Stimulated activated CD8-positive, alpha-beta memory T cell treated with anti-CD3 and anti-CD28 coated beads, Interleukin-7, amount 100 ng/mL, for 48 hours (primary cell): ENCODE results near the gene SLC28A1.
"Not testable (repeated sequence)": the region's sequence is repeated elsewhere in the genome, so short reads cannot be mapped to it uniquely, and the experiment has no call there.

Experiments
- DNase-seq, 2 donors: peaks; one replicate each; pipeline ENCODE4 v3.0.0-alpha.2; 2020; ENCODE audit warnings: low read depth in 1 of 2; ENCODE audit errors: extremely low read depth in 1 of 2

Gene SLC28A1

DNA sequence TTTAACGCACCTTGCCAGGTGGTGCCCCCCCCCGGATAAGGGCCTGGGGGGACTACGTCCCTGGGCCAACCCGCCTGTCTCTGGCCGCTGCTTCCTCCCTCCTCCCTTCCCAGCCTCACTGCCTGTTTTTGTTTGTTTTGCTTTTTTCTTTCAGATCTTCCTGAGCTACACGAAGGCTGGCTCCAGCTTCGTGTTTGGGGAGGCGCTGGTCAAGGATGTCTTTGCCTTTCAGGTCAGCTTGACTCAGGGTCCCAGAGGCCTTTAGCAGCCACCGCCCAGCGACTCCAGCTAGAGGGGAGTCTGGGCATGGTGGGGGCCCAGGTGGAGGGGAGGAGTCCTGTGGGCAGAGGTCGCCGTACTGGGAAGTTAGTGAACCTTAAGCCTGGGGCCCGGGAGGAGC lies 24.1 kb downstream of the SLC28A1 start:
- DNase-seq, result no peak

DNA sequence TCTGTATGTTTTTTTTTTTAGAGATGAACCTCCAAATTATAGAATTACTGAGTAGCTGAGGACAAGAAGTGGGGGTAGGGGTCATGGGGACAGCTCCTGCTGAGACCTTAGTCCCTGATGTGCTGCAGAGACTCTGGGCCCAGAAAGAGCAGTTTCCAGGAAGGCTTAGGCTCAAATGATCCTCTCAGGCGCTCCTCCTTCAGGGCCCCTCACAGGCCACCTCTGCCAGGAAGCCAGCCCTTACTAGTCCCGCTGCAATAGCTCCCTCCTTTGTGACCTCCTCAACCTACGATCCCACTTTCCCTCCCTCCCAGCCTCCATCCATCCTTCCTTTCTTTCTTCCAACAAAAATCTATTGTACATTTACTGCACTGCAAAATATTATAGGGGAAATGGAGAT lies 24.6 kb downstream of the SLC28A1 start:
- DNase-seq, result no peak

DNA sequence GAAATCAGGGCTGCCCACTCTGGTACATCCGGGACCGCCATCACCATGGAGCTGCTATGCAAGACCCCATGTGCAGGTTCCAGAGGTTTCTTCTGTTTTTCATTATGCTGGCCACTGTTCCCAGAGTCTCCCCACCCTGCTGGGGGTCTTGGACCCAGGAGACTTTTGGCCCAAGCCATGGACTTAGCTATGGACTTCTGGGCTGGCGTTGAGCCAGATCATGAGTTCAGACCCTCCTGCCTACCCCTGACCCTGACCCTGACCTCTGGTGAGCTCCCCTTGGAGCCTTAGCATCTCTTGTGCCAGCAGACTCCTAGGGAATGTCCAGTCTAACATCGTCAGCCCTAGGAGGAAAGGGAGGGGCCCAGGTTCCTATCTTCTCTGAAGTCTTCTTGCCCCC lies 25.3 kb downstream of the SLC28A1 start:
- no peak for DNase-seq

DNA sequence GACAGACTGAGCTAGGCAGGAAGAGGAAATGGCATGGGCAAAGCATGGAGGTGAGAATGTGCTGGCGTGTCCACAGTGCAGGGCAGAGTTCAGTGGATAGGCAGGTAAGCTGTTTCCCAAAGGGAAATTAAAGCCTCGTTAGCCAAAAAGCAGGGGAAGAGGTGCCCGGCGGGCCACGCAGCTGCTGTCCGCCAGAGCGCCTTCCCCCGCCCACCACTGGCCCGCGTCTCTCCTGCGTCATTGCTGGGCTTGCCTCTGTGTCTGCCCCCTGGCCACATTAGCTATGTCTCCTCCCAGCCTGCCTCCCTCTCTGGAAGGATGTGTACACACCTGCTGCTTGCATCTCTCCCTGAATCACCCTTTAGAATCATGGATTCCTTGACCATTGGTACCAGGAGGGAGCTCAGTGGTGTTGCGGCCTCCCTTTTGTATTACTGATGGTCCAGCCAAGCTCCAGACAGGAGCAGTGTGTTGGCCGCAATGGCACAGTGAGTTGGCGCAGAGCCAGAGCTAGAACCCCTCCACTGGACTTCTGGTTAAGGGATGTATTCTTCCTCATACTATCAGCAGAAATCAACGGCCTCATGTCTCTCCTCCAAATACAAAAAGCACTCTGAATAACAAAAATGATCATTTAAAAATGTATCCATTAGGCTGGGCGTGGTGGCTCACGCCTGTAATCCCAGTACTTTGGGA lies 26.6 kb downstream of the SLC28A1 start:
- no peak for DNase-seq

DNA sequence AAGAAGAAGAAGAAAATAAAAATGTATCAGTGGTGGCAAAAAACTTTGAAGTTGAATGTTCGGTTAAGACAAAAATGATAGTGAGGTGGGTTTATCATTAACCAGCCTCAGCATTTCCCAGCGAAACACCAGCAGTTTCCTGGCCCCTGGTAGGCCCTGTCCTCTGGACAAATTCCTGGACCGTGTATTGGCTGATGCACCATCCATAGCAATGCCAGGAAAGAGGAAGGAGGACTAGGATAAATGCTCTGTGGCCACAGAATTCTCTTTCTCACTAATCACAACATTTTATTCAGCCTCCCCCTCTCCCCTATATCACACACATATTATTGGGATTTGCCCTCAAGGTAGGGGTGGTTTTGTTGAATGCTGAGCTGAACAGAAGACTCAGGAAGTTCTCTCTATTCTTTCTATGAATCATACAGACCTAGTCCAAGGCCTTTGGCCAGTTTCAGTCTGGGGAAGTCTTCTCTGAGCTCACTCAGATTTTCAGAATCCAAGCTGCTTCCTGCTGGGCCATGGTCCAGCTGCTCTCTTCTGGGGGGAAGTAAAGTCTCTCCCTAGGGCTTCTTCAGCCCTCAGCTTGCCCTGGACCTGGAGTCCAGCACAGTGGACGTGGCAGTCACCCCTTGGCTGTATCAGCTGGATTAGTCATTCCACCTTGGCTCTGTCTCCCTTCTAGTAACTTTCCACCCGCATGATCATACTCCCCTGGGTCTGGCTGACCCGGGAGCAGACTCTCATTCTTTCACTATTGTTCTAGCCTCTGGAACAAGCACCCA lies 27.6 kb downstream of the SLC28A1 start:
- DNase-seq, result no peak

DNA sequence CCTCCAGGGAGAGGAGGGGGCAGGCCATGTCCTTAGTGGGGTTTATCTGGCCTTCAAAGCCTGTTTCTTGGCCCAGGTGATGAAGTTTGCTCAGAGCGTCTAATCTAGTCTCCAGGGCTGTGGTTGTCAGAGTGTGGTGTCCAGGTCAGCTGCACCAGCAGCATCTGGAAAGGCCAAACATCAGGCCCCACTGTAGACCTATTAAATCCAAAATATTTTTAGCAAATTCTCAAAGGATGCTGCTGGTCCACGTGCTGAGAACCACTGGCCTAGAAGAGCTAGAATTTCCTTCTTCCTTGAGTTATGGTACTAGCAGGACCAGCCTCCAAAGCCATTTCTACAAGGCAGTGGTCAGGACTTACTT lies 28.9 kb downstream of the SLC28A1 start:
- no peak for DNase-seq

DNA sequence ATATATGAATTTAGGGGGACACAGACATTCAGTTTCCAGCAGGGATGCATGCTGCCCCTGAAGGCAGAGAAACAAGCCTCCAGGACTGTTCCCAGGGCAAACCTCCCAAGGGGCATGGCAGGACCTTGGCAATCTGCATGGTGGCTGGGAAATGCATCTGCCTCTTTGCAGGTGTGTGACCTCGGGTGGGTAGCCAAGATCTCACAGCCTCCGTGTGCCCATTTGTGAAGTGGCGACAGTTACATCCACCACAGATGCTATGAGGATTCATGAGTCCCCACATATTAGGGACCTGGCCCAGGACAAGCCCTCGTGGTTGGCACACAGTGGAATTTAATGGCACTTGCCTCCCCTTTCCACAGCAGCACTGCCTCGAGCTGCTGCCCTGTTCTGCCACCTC lies 29.9 kb downstream of the SLC28A1 start:
- no peak for DNase-seq

DNA sequence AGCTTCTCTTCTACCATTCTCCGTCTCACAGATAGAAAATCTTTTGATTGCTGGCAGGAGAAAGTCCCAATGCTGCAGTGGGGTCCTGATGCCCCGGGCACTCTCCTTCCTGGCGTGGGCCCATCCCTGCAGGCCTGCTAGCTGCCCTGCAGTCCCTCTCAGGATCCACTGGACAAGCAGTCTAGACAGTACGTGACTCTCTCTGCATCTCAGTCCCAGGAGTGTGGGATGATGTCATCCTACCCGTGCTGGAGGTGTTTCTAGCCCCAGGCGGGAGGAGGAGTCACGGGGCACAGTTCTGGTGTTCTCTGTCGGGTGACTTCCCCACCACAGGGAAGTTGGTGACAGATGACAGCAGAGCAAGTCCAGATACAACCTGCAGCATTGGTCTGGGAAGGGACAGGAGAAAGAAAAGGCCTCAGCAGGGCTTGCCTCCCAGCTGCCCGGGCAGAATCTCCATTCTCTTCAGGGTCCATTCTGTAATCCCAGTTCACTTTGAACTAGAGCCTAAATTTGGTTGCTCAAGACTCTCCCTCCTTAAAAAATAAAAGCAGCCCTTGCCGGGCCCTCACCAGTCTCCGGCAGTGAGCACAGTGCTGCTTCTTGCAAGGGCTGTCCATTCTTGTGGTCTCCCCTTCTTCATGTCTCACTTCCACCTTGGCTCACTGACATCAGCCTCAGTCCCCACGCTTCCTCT lies 30.6 kb downstream of the SLC28A1 start:
- peak; percentile 34 to 70 for DNase-seq

DNA sequence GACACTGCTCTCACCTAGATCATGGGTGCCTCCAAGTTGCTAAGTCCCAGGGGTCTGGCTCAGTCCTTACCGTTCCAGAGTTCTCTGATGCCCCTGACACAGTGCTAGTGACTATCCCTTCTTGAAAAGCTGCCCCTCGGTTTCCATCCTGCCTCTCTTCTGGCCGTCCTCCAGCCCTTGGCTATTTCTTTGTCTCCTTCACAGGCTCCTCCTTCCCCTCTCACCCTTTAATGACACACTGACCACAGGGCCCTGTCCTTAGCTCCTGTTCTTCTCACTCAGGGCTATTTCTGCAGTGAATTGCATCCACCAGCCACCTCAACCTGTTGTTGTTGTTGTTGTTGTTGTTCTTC lies 31.1 kb downstream of the SLC28A1 start:
- no peak for DNase-seq

DNA sequence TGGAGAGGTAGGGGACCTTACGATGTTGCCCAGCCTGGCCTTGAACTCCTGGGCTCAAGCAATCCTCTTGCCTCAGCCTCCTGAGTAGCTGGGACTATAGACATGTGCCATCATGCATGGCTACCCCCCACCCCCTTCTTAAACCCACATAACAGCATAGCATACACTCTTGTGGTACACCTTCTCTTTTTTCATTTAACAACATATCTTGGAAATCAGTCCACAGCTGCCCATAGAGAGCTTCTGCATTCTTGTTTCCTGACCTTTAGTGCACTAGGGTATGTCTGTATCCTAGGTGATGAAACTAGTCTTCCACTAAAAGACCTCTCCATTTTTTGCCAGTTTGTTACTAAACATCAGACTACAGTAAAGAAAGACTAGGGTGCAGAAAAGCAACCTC lies 33.0 kb downstream of the SLC28A1 start:
- DNase-seq, result no peak

DNA sequence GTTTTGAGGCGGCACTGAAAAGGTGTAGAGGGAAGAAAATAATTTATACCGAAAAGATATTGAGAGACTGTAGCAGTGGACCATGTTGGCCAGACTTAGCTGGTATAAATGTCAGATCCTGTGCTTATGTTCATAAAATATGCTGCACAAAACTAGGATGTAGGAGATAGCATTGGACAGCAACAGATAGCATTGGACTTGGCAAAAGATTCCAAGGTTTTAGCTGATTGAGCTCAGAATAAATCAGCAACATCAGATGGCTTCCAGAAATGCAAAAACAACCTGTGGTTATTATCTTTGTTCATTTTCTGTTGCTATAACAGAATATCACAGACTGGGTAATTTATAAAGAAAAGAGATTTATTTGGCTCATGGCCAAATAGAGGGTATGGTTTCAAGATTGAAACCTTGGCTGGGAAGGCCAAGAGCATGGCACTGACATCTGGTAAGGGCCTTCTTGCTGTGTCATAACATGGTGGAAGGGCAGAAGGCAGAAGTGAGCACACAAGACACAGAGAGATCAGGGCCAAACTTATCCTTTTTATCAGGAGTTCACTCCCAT lies 34.7 kb downstream of the SLC28A1 start:
- DNase-seq, result no peak

DNA sequence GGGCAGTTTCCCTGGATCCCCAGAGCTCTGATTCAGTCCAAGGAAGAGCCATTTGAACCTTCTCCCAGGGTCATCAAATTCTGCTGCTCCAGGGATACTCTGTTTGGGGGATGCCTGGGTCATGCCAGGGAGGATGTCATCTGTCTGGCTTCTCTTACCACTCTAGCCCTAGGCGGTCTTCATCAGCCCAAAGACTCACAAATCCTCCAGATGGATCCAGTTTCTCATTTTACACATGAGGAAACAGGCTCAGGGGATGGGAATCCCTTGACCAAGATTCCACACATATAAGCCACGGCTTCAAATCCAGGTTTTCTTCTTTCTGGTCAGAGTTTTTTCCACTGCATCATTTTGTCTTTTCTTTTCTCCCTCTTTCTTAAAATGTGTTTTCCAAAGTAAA lies 36.7 kb downstream of the SLC28A1 start:
- DNase-seq, result no peak

DNA sequence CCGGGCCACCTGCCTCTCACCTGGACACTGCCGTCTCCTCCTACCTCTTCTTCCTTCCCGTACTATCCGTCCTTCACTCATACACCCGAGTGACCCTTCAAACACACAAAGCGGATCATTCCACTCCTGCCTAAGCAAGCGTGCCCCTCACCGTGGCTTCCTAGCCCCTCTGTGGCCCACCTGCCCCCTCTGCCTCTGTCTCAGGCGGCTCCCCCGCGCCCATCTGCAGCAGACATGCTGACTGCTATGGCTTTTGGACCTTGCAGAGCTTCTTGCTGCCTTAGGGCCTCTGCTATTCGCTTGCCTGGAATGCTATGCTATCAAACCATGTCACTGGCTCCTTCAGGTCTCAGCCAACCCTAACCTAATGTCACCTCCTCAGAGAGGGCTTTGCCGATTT lies 38.1 kb downstream of the SLC28A1 start:
- DNase-seq, result no peak

DNA sequence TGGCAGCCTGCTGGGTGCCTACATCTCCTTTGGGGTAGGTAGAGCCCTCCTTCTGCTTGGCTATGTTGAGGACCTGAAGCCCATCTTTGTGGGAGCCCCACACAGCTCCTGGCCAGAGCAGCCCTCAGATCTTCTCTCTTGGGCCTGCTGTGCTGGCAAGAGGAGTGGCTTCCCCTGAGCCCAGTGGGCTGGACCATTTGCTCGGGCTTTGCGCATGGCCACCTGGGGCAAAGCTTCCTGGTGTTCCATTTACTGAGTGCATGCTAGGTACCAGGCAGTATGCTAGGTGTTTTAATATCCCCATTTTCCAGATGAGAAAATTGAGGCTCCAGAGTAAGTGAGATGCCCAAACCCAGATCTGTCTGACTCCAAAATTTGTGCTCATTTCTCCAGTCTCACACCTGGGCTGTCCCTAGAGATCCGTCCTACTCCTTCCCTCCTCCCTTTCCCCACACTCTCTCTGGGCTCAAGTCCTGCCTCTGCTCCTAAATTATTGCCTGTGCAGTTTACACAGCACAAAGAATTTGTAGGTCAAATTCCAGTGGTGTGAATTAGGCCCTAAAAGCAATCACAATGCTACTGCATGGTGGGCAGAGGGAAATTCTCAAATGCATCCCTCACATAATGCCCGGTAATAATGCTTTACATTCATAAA lies 39.7 kb downstream of the SLC28A1 start:
- DNase-seq, result no peak

DNA sequence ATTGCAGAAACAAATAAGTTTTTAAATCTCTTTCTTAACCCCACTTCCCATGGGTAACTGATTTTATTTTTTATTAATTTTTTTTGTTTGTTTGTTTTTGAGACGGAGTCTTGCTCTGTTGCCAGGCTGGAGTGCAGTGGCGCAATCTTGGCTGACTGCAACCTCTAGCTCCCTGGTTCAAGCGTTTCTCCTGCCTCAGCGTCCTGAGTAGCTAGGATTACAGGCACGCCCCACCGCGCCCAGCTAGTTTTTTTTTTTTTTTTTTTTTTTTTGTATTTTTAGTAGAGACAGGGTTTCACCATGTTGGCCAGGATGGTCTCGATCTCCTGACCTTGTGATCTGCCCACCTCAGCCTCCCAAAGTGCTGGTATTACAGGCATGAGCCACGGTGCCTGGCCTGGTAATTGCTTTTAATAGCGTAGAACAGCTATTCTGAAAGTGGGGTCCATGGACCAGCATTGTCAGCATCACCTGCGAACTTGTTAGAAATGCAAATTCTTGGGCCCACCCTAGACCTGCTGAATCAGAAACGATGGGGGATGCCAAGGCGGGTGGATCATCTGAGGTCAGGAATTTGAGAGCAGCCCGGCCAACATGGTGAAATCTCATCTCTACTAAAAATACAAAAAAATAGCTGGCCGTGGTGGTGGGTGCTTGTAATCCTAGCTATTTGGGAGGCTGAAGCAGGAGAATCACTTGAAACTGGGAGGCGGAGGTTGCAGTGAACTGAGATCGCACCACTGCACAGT lies 40.5 kb downstream of the SLC28A1 start:
- DNase-seq, result not testable (repeated sequence)

DNA sequence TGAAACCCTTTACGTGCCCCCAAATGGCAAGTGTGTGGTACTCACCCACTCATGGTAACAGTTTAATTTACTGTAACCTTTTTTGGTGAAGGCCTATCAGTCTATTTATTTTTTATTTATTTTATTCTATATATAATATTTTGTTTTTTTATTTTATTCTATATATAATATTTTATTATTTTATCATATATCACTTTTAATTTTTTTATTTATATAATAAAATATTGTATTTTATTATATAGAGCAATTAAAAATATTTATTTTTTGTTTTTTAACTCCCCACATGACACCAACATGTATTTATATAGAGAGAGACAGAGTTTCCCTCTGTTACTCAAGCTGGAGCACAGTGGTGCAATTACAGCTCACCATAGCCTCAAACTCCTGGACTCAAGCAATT lies 41.4 kb downstream of the SLC28A1 start:
- DNase-seq, result no peak

DNA sequence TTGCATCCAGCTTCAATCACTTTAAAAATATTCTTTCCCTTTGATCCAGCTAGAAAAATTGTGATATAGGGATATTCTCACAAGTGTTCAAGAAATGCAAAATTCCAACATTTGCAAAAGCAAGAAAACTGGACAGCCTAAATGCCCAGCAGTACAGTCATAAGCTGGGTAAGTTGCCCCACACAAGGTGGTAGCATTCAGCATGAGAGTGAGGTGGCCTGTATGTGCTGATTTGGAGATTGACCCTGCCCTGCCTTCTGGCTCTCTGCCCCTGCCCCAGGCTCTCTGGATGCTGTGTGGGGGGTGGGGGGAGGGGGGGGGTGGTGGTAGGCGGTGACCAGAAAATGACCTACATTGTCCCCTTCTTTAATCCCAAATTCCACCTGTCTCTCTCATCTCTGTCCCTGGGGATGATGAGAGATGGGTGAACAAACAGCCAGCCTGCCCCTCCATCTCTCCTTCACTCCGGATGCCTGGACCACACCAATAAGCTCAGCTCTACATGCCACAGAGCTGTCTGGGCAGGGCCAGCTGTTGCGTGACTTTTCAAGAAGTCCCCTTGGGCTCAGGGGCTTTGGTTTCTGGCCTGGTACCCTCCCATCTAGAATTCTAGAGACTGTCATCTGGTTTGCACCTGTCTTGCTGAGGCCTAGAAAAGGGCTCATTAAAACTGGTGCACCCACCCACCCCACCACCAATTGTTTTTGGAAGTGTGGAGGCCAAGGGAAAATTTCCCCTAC lies 42.2 kb downstream of the SLC28A1 start:
- no peak for DNase-seq

DNA sequence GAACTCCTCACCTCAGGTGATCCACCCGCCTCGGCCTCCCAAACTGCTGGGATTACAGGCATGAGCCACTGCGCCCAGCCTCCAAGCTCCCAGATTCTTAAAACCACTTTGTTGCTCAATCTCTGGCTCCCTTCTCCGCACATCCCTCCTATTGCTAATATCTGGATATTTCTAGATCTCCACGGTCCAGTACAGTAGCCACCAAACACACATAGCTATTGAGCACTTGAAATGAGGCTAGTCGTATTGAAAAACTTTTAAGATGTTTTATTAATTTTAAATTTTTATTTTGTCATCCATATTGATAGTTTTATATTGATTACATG lies 44.3 kb downstream of the SLC28A1 start:
- DNase-seq, result no peak

DNA sequence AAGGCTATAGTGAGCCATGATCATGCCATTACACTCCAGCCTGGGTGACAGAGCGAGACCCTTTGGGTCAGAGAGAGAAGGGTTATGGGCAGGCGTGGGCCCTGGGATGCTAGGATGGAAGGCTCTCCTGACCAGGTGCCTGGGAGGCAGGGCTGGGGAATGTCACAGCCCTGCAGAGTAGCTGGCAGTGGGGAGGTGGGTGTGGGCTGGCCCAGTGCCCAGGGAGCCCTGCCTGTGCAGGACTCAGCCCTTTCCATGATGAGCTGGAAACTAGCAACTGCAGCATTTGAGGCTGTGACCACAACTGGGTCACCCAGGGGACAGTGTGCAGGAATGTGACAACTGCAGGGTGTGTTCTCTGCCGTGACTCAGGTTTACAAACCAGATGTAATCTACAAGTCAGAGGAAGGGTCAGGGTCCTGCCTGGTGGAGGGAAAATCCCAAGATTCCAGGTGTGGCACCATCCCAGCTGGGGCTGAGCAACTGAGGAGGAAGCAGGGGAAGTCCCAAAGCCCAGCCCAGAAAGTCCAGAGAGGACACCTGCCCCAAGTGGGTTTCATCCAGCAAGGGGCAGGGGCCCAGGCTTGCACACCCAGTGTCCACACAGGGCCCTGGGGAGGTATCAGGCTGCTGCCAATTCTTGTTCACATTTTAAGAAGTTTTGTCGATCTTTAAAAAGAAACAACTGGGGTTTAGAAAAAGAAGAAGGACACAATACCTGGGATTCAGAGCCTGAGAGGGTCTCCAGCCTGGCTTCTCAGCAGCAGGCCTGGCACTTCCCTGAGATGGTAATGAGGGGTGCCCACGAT lies 45.5 kb downstream of the SLC28A1 start:
- no peak for DNase-seq
